Measurements from ENCODE around the gene TEK.

Gene TEK

DNA sequence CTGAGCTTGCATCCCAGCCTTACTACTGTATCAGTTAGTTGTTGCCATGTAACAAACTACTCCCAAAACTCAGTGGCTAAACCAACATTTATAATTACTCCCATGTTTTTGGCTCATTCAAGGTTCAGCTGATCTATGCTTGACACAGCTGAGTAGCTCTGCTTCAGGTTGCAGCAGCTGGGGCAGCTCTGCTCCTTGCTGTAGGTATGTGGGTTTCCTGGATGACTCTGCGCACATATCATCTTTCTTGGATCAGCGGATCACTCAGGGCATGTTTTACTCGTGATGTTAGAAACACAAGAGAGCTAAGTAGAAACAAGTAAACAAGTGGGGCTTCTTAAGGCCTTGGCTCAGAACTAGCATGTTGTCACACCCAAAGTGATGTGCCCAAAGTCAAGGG is 15.1 kb downstream of the TEK start:
- Histone ChIP-seq H3K9me3 (no peaks in the 10 kb centered on the region), H3K4me3 (ENCODE audit: low read depth in 1 of 2, low read length in 1 of 2) (no peak overlapping the region), H3K36me3 (no peaks in the 10 kb centered on the region), H3K27ac (no peak overlapping the region), H3K4me1 (ENCODE audit: control insufficient read depth in 1 of 2, insufficient read depth in 1 of 2, low read depth in 1 of 2, low read length in 1 of 2) (no peaks in the 10 kb centered on the region), H3K27me3 (no peaks in the 10 kb centered on the region)
- TF ChIP-seq, protein P1, sequence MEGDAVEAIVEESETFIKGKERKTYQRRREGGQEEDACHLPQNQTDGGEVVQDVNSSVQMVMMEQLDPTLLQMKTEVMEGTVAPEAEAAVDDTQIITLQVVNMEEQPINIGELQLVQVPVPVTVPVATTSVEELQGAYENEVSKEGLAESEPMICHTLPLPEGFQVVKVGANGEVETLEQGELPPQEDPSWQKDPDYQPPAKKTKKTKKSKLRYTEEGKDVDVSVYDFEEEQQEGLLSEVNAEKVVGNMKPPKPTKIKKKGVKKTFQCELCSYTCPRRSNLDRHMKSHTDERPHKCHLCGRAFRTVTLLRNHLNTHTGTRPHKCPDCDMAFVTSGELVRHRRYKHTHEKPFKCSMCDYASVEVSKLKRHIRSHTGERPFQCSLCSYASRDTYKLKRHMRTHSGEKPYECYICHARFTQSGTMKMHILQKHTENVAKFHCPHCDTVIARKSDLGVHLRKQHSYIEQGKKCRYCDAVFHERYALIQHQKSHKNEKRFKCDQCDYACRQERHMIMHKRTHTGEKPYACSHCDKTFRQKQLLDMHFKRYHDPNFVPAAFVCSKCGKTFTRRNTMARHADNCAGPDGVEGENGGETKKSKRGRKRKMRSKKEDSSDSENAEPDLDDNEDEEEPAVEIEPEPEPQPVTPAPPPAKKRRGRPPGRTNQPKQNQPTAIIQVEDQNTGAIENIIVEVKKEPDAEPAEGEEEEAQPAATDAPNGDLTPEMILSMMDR (IDR thresholded peaks at IDR 0.05) = no peak

DNA sequence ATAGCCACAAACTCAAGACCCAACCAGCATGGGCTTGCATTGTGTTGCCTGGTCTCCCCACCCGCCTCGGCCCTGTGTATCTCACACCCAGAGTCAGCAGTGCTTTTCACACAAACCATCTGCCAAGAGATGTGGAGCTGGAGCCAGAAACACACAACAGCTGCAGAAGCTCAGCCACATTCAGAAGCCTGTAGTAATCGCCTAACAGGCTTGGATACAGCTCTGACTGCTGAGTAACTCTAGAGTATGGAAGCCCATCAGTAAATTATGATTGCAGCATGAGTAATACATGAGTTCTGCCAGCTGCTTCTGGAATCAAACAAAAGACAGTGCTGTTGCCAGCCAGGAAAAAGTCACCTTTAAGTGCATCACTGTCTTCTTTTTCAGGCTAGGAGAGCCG is 16.0 kb downstream of the TEK start:
- Histone ChIP-seq H3K27ac (no peak overlapping the region), H3K36me3 (no peaks in the 10 kb centered on the region), H3K4me1 (ENCODE audit: control insufficient read depth in 1 of 2, insufficient read depth in 1 of 2, low read depth in 1 of 2, low read length in 1 of 2) (no peaks in the 10 kb centered on the region), H3K27me3 (no peaks in the 10 kb centered on the region), H3K9me3 (no peaks in the 10 kb centered on the region), H3K4me3 (ENCODE audit: low read depth in 1 of 2, low read length in 1 of 2) (no peak overlapping the region)
- TF ChIP-seq, protein P1 (IDR thresholded peaks at IDR 0.05) = no peak

GRCh38 chr9:27125936-27126335 is 16.9 kb downstream of the TEK start:
- Histone ChIP-seq H3K27ac (no peak overlapping the region), H3K4me1 (ENCODE audit: control insufficient read depth in 1 of 2, insufficient read depth in 1 of 2, low read depth in 1 of 2, low read length in 1 of 2) (no peaks in the 10 kb centered on the region), H3K27me3 (no peaks in the 10 kb centered on the region), H3K9me3 (no peaks in the 10 kb centered on the region), H3K4me3 (ENCODE audit: low read depth in 1 of 2, low read length in 1 of 2) (no peak overlapping the region), H3K36me3 (no peaks in the 10 kb centered on the region)
- TF ChIP-seq, protein P1 (IDR thresholded peaks at IDR 0.05) = no peak

DNA sequence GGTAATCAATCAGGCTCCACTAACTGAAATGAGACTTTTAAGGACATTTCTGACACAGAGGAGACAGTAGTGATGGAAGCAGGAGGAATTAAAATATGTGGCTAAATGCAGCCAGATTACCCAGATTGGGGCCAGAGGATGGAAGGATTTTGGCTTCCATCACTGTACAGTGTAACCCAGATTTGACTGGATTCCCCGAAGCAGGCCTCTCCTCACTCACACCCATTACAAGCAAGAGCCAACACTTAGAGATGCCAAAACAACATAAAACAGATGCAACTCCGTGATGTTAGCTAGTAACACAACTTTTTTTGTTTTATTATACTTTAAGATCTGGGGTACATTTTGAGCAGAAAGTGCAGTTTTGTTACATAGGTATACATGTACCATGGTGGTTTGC is 17.6 kb downstream of the TEK start:
- Histone ChIP-seq H3K27ac (no peak overlapping the region), H3K27me3 (no peaks in the 10 kb centered on the region), H3K4me1 (ENCODE audit: control insufficient read depth in 1 of 2, insufficient read depth in 1 of 2, low read depth in 1 of 2, low read length in 1 of 2) (no peaks in the 10 kb centered on the region), H3K9me3 (no peaks in the 10 kb centered on the region), H3K36me3 (no peaks in the 10 kb centered on the region), H3K4me3 (ENCODE audit: low read depth in 1 of 2, low read length in 1 of 2) (no peak overlapping the region)
- TF ChIP-seq, protein P1 (IDR thresholded peaks at IDR 0.05) = no peak

- Histone ChIP-seq H3K9me3 (no peaks in the 10 kb centered on the region), H3K27me3 (no peaks in the 10 kb centered on the region), H3K27ac (no peak overlapping the region), H3K4me3 (ENCODE audit: low read depth in 1 of 2, low read length in 1 of 2) (no peak overlapping the region), H3K36me3 (no peaks in the 10 kb centered on the region), H3K4me1 (ENCODE audit: control insufficient read depth in 1 of 2, insufficient read depth in 1 of 2, low read depth in 1 of 2, low read length in 1 of 2) (no peaks in the 10 kb centered on the region)
- TF ChIP-seq, protein P1 (IDR thresholded peaks at IDR 0.05) = no peak
These were observed 20.2 kb downstream of the TEK start for GRCh38 chr9:27129221-27129620.

DNA sequence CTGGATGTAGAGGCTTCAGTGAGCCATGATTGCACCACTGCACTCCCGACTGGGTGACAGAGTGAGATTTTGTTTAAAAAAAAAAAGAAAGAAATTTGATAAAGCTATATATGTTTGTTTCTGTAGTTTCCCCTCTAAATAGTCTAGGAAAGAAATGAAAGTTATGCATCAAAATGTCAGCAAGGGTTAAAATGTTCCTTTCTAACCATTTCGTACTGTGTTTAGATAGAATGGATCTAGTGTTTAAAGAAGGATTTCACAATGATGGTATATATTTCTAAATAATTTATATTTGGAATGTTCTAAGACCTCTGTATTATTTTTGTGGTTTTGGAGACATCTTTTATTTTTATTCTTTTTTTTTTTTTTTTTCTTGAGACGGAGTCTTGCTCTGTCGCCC is 22.7 kb downstream of the TEK start:
- H3K27ac ChIP-seq = no peak overlapping the region
- no peak overlapping the region for H3K4me3 ChIP-seq (ENCODE audit: low read depth in 1 of 2, low read length in 1 of 2)
- H3K4me1 ChIP-seq (ENCODE audit: control insufficient read depth in 1 of 2, insufficient read depth in 1 of 2, low read depth in 1 of 2, low read length in 1 of 2) = no peaks in the 10 kb centered on the region
- H3K9me3 ChIP-seq = no peaks in the 10 kb centered on the region
- TF ChIP-seq, protein P1 (IDR thresholded peaks at IDR 0.05) = no peak
- no peaks in the 10 kb centered on the region for H3K36me3 ChIP-seq
- H3K27me3 ChIP-seq = no peaks in the 10 kb centered on the region
